HepG2 (cell line): Measurements from ENCODE around the gene TLR5. TPM values are rescaled to one million over a fixed set of nuclear protein-coding genes. Genes with fewer than 3 reads are reported as not detected.

Experiments
- ATAC-seq: fragments of 200-7000 bp; cut with Tn5 transposase; 3 replicates; pipeline ENCODE4 v1.9.1; 2020; ENCODE audit warnings: mild to moderate bottlenecking, moderate library complexity
- BruUV-seq: library from RNA; stranded (reverse); fragments of 400-500 nt; replicated peaks from 2 replicates; lab custom pipeline; 2021; lab: Mats Ljungman, UMichigan
- CTCF ChIA-PET: fragments of 300-600 bp; formaldehyde crosslinking; extraction: SDS; loops from one replicate; lab custom pipeline; 2021; ENCODE audit warnings: low total read pairs, inconsistent platforms, low intra/inter-chr PET ratio; lab: Yijun Ruan, JAX
- POLR2A ChIA-PET: fragments of 350-600 bp; sonication (Branson Sonifier 250); formaldehyde crosslinking; loops from one replicate; lab custom pipeline; 2020; ENCODE audit warnings: antibody characterized with exemption, inconsistent platforms; lab: Yijun Ruan, JAX
- DNase-seq: peaks from one replicate; pipeline ENCODE4 v3.0.0-alpha.2; 2015; ENCODE audit warnings: low spot score
- FAIRE-seq: peaks from 3 replicates; lab custom pipeline; 2011; peaks lifted over from hg19 to GRCh38; lab: Jason Lieb, UNC
- H2AFZ ChIP-seq: one replicate; pipeline ENCODE4 v1.6.1; 2011; ENCODE audit warnings: low read length, inconsistent platforms
- H3K27ac ChIP-seq: fragments of 300-600 bp; 3 replicates; pipeline ENCODE4 v1.8.0; 2011; ENCODE audit warnings: mixed run types, mild to moderate bottlenecking, mixed read lengths, low read length, inconsistent platforms; ENCODE audit not compliant: insufficient read depth; ENCODE audit errors: extremely low read length
- H3K27me3 ChIP-seq, 2 experiments: fragments of 200-600 bp in 1 of 2; 2 replicates in 1 of 2; 3 replicates in 1 of 2; pipeline versions ENCODE4 v1.6.0 to v1.8.0; 2011; ENCODE audit warnings: low read length in 2 of 2, mild to moderate bottlenecking in 2 of 2, moderate library complexity in 2 of 2, inconsistent platforms in 1 of 2; ENCODE audit not compliant: insufficient read depth in 2 of 2, control insufficient read depth in 1 of 2
- H3K36me3 ChIP-seq, 2 experiments: fragments of 200-600 bp in 1 of 2; replicated peaks in 1 of 2; 2 replicates in 1 of 2; 3 replicates in 1 of 2; pipeline versions ENCODE4 v1.5.1 to v1.8.0; 2011; ENCODE audit warnings: low read length in 2 of 2, inconsistent platforms in 1 of 2; ENCODE audit not compliant: insufficient read depth in 2 of 2, control insufficient read depth in 1 of 2
- H3K4me1 ChIP-seq: 2 replicates; pipeline ENCODE4 v1.5.1; 2012; ENCODE audit warnings: low read length, inconsistent platforms; ENCODE audit not compliant: insufficient read depth
- H3K4me2 ChIP-seq: 2 replicates; pipeline ENCODE4 v1.6.0; 2011; ENCODE audit warnings: low read depth, low read length, inconsistent platforms
- H3K4me3 ChIP-seq, 3 experiments: fragments of 200-600 bp in 1 of 3; sonication (generic), shearing (Covaris generic) in 1 of 3; replicated peaks in 1 of 3; 2 replicates each; pipeline ENCODE4 v1.5.1; 2011 to 2016; ENCODE audit warnings: low read length in 3 of 3, inconsistent platforms in 2 of 3, low read depth in 2 of 3, mild to moderate bottlenecking in 2 of 3, control low read depth in 1 of 3, mixed read lengths in 1 of 3; ENCODE audit not compliant: insufficient read depth in 1 of 3
- H3K79me2 ChIP-seq: one replicate; pipeline ENCODE4 v1.6.1; 2011; ENCODE audit warnings: low read length, inconsistent platforms; ENCODE audit not compliant: insufficient read depth
- H3K9ac ChIP-seq: 2 replicates; pipeline ENCODE4 v1.6.0; 2011; ENCODE audit warnings: mild to moderate bottlenecking, low read depth, low read length, inconsistent platforms; ENCODE audit not compliant: insufficient read depth
- H3K9me3 ChIP-seq: 2 replicates; pipeline ENCODE4 v1.5.1; 2012; ENCODE audit warnings: mild to moderate bottlenecking, low read length
- H4K20me1 ChIP-seq: 2 replicates; pipeline ENCODE4 v1.6.0; 2011; ENCODE audit warnings: inconsistent platforms, mild to moderate bottlenecking, low read length, moderate library complexity; ENCODE audit not compliant: insufficient read depth
- BCL6 ChIP-seq: IDR thresholded peaks from 2 replicates; pipeline ENCODE4 v1.6.1; 2016; ENCODE audit warnings: missing genetic modification reagents, missing compliant biosample characterization
- MEIS1 ChIP-seq: sonication (generic); formaldehyde crosslinking; IDR thresholded peaks from 2 replicates; pipeline ENCODE4 v1.9.0; 2021; ENCODE audit warnings: mild to moderate bottlenecking, missing genetic modification reagents, moderate library complexity, borderline replicate concordance
- TCF7L2 ChIP-seq: IDR thresholded peaks from 2 replicates; pipeline ENCODE4 v1.6.1; 2011; ENCODE audit warnings: mild to moderate bottlenecking, low read depth, low read length, moderate library complexity
- ZNF773 ChIP-seq: sonication (generic); formaldehyde crosslinking; IDR thresholded peaks from 2 replicates; pipeline ENCODE4 v1.4.0; 2020; ENCODE audit warnings: missing genetic modification reagents, borderline replicate concordance
- WGBS: methylation state at CpG from one replicate; pipeline ENCODE4 v1.1.6; 2017; ENCODE audit warnings: low lambda C conversion rate; 5-methylcytosine and 5-hydroxymethylcytosine counted together
- in situ Hi-C: cut with HindIII; loops from 2 replicates; pipeline ENCODE4 v1.10.0; 2017; ENCODE audit warnings: low pct_unique_long_range_greater_than_20kb; ENCODE audit not compliant: extremely low pct_ligation_motif_present
- intact Hi-C: fragments of 100-400 bp; cut with micrococcal nuclease; formaldehyde crosslinking; loops from one replicate; pipeline ENCODE4 v1.10.0; 2022; ENCODE audit not compliant: unreplicated experiment
- polyA plus RNA-seq, 8 experiments: library from polyadenylated mRNA; depleted of rRNA in 3 of 8; stranded (reverse) in 7 of 8; unstranded in 1 of 8; fragments of >200 nt; fragmentation: Illumina TruSeq in 4 of 8; extraction: Trizol in 4 of 8; gene quantifications; 2 replicates each; pipeline versions ENCODE4 v1.2.1 to v1.2.3, GENCODE V29; 2011 to 2016; ENCODE audit warnings: low read depth in 4 of 8, missing spikeins in 1 of 8, mixed read lengths in 1 of 8; ENCODE audit not compliant: insufficient read depth in 1 of 8
- total RNA-seq, 5 experiments: library from RNA; depleted of rRNA; stranded (reverse); fragments of >200 nt; fragmentation: Illumina TruSeq; extraction: Trizol; gene quantifications; 2 replicates each; pipeline ENCODE4 v1.2.3, GENCODE V29; 2016; ENCODE audit warnings: low read depth in 1 of 5
- TF ChIP-seq, protein P1 (sequence below): sonication (generic); formaldehyde crosslinking; IDR thresholded peaks from 2 replicates; pipeline ENCODE4 v1.4.0; 2020; ENCODE audit warnings: missing genetic modification reagents
- TF ChIP-seq, protein P2 (sequence below): sonication (generic); formaldehyde crosslinking; IDR thresholded peaks from 2 replicates; pipeline ENCODE4 v1.5.0; 2020; ENCODE audit warnings: mild to moderate bottlenecking, missing genetic modification reagents

The TLR5 gene
- total and polyA plus RNA-seq, 2 of the 13 experiments (the other 11 are each of a cell fraction or from before 2014, with no cell fraction given): not detected

DNA sequence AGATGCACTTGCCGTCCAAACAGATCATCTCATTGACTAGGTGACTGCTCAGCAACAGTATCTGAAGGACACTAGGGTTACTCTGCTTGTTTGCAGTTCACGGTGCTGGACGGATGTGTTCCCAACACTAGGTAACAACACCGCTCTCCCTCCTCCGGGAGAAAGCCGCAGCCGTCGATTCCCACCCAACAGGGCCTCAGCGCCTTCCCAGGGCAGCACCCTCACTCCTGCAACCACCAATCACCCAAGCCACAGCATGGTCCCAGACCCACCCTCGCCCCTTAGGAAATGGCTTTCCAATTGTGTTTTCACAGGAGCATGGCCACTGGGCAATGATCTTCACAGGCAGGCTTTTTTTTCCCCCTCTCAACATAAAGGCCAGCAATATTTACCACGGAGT lies 779 bp downstream of the TLR5 start:
- Histone ChIP-seq H3K36me3 (no peaks in the 10 kb centered on the region), H3K4me1 (no peaks in the 10 kb centered on the region), H4K20me1 (no peaks in the 10 kb centered on the region), H3K27me3 (peaks cover 0 to 3% of the 10 kb centered on the region in 2 experiments; a peak in 1 of 5 replicates), H2AFZ (no peak overlapping the region), H3K4me3 (no peak overlapping the region), H3K4me2 (no peak overlapping the region), H3K79me2 (no peaks in the 10 kb centered on the region), H3K9me3 (no peaks in the 10 kb centered on the region), H3K9ac (no peak overlapping the region), H3K27ac (no peak overlapping the region)
- in situ Hi-C loops: no loop called here
- intact Hi-C loops: loop anchor here (10.0 kb wide), 1 partner anchor 113 kb away; no protein-coding TSS in a partner anchor
- TF ChIP-seq ZNF773 (no peak), MEIS1 (CRISPR knock-in tag) (no peak), BCL6 (CRISPR knock-in tag) (no peak), TCF7L2 (no peak)
- TF ChIP-seq, protein P1, sequence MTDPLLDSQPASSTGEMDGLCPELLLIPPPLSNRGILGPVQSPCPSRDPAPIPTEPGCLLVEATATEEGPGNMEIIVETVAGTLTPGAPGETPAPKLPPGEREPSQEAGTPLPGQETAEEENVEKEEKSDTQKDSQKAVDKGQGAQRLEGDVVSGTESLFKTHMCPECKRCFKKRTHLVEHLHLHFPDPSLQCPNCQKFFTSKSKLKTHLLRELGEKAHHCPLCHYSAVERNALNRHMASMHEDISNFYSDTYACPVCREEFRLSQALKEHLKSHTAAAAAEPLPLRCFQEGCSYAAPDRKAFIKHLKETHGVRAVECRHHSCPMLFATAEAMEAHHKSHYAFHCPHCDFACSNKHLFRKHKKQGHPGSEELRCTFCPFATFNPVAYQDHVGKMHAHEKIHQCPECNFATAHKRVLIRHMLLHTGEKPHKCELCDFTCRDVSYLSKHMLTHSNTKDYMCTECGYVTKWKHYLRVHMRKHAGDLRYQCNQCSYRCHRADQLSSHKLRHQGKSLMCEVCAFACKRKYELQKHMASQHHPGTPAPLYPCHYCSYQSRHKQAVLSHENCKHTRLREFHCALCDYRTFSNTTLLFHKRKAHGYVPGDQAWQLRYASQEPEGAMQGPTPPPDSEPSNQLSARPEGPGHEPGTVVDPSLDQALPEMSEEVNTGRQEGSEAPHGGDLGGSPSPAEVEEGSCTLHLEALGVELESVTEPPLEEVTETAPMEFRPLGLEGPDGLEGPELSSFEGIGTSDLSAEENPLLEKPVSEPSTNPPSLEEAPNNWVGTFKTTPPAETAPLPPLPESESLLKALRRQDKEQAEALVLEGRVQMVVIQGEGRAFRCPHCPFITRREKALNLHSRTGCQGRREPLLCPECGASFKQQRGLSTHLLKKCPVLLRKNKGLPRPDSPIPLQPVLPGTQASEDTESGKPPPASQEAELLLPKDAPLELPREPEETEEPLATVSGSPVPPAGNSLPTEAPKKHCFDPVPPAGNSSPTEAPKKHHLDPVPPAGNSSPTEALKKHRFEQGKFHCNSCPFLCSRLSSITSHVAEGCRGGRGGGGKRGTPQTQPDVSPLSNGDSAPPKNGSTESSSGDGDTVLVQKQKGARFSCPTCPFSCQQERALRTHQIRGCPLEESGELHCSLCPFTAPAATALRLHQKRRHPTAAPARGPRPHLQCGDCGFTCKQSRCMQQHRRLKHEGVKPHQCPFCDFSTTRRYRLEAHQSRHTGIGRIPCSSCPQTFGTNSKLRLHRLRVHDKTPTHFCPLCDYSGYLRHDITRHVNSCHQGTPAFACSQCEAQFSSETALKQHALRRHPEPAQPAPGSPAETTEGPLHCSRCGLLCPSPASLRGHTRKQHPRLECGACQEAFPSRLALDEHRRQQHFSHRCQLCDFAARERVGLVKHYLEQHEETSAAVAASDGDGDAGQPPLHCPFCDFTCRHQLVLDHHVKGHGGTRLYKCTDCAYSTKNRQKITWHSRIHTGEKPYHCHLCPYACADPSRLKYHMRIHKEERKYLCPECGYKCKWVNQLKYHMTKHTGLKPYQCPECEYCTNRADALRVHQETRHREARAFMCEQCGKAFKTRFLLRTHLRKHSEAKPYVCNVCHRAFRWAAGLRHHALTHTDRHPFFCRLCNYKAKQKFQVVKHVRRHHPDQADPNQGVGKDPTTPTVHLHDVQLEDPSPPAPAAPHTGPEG (CRISPR knock-in tag): no peak
- TF ChIP-seq, protein P2, sequence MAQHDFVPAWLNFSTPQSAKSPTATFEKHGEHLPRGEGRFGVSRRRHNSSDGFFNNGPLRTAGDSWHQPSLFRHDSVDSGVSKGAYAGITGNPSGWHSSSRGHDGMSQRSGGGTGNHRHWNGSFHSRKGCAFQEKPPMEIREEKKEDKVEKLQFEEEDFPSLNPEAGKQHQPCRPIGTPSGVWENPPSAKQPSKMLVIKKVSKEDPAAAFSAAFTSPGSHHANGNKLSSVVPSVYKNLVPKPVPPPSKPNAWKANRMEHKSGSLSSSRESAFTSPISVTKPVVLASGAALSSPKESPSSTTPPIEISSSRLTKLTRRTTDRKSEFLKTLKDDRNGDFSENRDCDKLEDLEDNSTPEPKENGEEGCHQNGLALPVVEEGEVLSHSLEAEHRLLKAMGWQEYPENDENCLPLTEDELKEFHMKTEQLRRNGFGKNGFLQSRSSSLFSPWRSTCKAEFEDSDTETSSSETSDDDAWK (CRISPR knock-in tag): no peak
- ChIA-PET POLR2A (no interaction called here), CTCF (no interaction called here)
- no peak for FAIRE-seq
- DNase-seq: no peak
- no TSS peak for BruUV-seq
- ATAC-seq: peak; percentile 27; the same call in 2 of the 3 replicates
- 57% methylated on average over 10 of the region's 11 CpGs for WGBS
